ENCODE data around the gene HELZ2.

- no peak for TF ChIP-seq POLR2A (IDR thresholded peaks at IDR 0.05; ENCODE audit: extremely low read depth, insufficient read length)
- TF ChIP-seq CTCF (IDR thresholded peaks at IDR 0.05; ENCODE audit: low read depth, low read length) = no peak
Observed at GRCh38 chr20:63530788-63531160, 43.3 kb downstream of the HELZ2 start.

Measured in NB4 (cell line).